Measurements from ENCODE around the gene ELL2.

DNA sequence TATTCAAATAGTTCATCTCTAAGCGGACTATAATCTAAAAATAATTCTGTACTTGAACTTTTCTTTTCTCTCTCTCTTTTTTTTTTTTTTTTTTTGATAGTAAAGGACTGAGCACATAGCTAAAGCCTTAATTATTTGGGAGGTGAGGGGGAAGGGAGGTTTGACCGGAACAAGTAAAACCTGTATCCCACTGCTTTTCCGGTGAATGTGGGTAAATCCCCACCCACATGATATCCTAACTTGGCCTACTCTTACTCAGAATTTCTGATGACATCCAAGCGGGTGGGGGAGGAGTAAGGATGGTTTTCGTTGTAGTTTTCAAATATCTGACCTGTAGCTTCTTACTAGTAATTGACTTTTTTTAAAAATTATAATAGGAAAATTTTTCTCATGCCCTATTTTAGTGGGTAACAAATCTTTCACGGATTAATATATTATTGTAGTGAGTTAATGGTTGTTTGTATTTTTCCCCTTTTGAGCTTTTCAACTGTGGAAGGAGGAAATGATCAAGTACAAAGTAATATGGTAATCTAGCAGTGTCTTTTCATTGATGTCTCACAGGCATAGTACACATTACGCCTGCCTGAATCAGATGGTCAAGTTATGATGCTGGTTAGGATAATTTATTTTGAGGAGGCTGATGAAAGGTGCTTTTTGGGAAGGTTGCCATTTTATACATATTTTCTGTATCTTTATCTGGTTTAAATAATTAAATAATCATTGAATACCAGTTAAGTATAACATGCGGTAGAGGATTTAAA lies 2.2 kb upstream of the ELL2 start:
- no peak for TF ChIP-seq POLR2A (conservative IDR thresholded peaks at IDR 0.05)
- TF ChIP-seq ZNF75A (CRISPR knock-in tag; IDR thresholded peaks at IDR 0.05) = no peak
- no peak for TF ChIP-seq ZNF143 (CRISPR knock-in tag; IDR thresholded peaks at IDR 0.05)
- no peak for TF ChIP-seq NR3C1 (CRISPR knock-in tag; IDR thresholded peaks at IDR 0.05)
- no peak for TF ChIP-seq ELF1 (tag; IDR thresholded peaks at IDR 0.05)

Measured in K562 (cell line).